NCI-H2107 (cell line): ENCODE results near the gene BMPR1B.
"Not testable (repeated sequence)": the region's sequence is repeated elsewhere in the genome, so short reads cannot be mapped to it uniquely, and the experiment has no call there.

ENCODE experiments used
- DNase-seq: peaks from one replicate; lab custom pipeline; 2025; lab: John Stamatoyannopoulos, UW

The BMPR1B gene

DNA sequence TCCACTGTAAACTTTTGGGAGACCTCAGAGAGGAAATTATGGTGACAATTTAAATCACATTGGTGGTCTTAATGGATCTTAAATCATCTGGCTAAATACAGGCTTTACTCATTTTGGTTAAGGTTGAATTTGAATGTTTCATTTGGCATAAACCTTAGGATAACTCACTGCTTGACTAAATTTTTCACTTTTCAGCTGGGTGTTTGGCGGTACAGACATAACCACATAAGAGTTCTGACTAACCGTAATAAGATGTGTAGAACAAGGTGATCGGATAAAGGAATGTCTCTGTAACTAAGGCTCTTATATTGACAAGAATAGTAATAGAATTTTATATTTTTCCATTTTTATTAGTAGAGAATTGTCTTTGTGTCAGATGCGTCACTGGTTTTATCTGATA, 281.0 kb downstream of the BMPR1B start:
- no peak for DNase-seq

DNA sequence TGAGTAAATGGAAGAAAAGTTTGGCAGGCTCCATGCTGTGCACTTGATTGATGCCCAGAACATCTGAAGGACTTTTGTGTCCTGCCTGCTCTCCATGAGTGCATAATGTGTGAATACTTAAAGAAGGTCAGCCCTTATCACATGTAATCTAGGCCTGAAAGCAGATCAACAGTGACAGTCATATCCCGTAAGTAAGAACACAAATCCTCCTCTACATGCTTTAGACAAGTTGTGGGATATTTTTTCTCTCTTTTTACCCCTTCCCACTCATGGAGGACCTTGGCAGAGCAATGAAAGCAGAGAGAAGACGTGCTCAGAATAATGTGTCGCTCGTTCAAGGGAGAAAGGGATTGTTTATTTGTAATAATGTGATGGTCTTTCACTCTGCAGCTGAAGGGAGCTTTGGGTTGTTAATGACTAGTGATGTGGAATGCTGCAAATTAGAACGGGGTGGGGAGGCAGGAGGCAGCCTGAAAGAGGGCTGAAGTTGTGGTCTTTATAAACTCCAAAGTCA, 286.6 kb downstream of the BMPR1B start:
- no peak for DNase-seq

DNA sequence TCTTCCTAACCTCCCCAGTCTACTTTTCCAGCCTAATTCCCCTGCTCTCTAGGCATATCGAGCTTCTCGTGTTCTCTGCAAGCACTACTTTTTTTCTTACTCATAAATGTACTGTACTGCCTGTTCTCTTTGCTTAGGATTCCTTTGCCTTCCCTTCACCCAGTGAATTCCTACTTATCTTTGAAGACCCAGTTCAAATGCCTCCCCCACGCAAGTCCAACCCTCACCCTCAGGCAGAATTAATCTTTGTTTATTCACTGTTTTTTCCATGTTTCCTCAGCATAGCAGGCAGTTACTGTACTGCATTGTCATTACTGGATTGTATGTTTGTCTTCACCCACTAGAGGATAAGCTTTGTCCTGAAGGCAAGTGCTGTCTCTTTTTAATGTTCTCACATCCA, 287.7 kb downstream of the BMPR1B start:
- DNase-seq, result no peak

DNA sequence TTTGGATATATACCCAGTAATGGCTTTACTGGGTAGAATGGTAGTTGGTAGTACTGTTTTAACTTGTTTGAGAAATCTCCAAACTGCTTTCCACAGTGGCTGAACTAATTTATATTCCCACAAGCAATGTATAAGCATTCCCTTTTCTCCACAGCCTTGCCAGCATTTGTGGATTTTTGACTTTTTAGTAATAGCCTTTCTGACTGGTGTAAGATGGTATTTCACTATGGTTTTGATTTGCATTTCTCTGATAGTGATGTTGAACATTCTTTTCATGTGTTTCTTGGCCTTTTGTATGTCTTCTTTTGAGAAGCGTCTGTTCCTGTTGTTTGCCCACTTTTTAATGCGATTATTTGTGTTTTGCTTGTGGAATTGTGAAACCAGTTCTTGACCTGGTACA, 290.5 kb downstream of the BMPR1B start:
- DNase-seq, result no peak

DNA sequence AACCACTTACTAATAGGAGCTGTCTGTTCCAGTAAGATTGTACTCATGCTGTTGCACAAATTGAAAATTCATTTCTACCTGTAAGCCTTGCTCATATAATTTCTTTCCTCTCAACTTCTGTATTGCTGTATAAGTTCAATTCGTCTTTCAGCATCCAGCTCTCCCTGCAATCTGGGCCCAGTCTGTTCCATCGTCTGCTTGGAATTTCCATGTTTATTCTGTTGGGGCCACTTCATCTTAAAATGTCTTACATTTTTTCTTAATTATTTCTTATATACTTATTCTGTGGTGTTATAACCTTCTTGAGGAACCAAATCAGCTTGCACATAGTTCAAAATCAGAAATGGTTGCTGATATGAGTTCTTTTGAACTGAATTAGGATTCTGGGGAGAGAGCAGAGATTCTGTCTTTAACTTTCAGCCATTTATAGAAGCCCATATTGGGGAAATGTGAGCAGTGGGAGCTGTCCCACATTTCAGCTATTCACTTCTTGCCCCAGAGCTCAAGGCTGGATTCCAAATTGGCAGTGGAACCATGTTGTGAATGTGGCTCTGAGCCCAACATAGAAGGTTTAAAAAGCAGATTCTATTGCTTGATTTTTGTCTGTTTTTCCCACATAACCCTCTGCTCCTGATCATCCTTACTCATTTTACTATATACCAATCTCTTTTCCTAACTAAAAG, 291.9 kb downstream of the BMPR1B start:
- no peak for DNase-seq

DNA sequence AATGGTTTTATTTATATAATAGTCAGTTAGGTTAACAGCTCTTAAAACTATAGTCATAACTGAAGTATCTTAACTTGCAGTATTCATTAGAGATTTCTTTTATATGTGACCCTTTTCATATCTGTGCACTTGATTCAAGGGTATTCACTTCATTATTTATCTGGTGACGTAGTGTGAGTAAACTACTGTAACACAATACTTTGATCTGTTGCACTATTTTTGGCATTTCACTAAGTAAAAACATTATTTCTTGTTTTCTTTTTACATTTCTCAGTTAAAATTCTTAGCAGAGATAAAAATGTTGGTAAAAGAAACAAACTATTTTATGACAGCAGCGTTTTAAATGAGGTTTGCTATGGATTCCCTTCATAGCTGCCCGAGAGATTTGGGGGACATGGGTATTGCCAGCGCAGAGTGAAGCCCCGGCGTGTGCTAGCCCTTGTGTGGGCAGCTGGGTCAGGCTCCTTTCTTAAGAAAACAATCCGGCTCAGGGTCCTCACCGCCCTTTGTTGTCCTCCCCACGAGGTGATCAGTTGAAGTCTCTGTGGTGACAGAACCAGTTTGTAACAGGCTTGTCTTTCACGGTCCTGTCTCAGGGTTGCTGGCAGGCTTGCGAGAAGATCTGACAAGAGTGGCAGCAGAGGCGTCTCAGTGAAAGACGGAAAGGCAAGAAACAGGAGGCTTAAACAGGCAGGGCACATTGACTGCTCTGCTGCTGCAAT, 293.4 kb downstream of the BMPR1B start:
- no peak for DNase-seq

DNA sequence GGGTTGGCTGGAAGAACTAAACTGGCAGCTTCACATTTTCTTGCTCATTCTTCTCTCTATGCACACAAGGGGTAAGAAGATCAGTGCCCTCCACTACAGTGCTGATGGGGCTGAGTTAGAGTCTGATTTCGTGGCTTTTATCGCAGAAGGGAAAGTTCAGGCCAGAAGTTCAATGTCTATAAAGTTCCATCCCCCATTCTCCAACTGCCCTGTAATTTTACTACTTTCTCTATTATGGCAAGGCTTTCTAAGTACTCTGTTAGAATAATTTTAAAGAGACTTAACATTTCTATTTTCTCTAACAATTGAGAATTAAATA, 293.9 kb downstream of the BMPR1B start:
- DNase-seq, result no peak

DNA sequence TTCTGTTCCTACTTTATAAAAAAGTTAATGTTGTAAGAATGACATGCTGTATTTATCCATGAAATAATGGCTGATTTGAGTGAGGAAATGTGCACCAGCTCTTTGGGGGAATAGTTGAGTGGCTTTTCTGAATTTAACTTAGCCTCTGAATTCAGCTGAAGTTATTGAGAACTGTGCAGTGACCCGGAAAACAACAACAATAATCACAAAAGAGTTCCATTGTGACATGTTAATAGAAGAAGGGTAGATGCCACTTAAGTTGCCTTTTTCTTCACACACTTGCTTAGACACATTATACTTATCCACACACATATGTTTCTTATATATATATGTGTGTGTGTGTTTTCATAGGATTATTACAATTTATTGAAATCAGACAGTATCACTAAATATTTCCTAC, 301.2 kb downstream of the BMPR1B start:
- no peak for DNase-seq

DNA sequence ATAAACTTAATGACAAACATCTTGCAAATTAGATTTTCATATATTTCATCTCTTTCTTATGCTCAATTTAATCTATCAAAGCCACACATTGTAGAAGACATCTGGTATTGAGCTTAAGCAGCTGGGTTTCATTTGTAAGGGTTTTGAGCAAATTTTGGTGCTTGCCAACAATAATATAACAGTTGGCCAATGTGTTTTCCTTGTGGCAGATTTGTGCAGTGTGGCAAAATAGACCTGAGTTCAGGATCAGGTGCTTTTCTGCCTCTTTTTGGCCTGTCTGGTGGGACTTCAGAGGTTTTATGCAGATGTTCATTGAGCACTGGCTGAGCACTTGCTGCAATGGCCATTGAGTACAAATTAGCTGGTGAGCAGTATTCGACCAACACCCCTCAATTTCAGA, 301.9 kb downstream of the BMPR1B start:
- DNase-seq, result no peak

DNA sequence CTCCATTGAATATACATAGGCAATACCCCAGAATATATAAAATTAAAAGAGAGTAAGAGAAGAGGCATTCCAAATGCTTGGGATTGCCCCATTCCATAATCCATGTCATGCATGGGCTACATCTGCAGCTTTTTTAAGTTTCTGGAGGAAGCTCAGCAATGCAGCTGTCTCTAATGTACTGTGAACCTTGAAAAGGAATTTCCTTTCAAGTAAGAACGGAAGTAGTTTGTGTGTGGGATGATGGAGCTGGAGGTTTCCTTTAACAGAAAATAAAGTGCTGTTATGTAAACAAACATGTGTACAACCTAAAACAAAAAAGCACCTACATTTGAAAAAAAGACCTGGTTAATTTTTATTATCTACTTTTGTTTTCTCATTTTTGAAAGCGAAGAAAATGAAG, 303.5 kb downstream of the BMPR1B start:
- DNase-seq, result no peak

DNA sequence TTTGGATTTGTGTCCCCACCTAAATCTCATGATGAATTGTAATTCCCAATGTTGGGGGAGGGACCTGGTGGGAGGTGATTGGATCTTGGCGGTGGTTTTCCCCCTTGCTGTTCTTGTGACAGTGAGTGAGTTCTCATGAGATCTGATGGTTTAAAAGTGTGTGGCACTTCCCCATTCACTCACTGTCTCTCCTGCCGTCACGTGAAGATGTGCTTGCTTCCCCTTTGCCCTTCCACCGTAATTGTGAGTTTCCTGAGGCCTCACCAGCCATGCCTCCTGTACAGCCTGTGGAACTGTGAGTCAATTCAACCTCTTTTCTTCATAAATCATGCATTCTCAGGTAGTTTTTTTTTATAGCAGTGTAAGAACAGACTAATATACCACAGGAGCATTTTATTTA, 304.0 kb downstream of the BMPR1B start:
- DNase-seq, result not testable (repeated sequence)

DNA sequence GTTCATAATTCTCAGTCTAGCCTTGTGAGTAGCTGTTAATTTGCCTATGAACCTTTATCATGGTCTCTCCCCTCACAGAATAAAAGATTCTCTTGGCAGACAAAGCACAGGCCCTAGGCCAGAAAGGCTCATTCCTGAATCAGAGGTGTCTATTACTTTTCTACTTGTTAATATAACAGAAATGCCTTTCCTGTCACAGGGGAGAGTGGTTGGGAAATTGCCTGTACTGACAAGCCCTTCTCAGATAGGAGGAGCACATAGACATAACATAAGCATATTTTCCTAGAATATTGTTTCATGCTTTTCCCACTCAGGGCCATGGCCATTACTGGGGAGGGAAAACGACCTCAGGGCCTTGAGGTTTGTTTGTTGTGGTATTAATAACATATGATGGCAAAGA, 308.3 kb downstream of the BMPR1B start:
- no peak for DNase-seq

DNA sequence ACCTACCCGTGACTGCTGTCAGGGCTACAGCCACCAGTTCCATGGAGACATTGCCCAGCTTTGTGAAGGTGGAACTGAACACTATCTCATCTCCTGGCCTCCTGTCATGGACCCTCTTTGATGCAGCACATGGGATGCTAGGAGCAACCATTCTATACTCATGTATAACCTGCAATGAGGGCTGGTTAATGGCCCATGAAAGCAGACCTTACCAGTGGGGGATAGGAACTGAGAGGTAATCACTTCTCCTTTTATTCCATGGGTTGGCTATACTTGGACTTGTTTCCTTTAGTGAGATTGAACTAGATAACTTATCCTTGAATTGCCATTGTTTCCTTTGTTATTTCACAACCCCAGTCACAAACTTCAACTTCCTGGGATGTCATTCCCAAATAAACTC, 310.6 kb downstream of the BMPR1B start:
- no peak for DNase-seq

DNA sequence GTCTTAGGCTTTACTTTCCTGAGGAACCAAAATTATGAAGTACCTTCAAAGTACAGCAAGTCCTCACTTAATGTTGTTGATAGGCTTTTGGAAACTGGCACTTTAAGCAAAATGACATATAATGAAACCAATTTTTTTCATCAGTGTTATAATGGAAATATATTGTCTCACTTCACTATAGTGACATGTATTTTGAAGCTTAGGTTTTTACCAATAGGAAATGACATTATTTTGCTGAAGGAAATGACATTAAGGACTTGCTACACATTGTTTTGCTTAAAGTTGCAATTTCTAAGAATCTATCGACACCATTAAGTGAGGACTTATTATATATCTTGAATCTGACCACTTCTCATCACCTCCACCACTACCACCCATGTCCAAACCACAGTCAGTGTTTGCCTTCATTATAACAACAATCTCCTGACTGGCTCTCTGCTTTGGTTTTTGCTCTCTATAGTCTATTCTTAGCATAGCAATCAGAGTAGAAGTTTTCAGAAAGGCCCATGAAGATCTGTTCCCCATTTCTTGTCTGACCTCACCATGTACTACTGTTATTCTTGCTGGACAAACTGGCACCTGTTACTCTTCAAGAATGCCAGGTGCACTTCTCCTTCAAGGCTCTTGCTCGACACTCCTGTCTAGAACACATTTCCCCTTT, 311.2 kb downstream of the BMPR1B start:
- no peak for DNase-seq

DNA sequence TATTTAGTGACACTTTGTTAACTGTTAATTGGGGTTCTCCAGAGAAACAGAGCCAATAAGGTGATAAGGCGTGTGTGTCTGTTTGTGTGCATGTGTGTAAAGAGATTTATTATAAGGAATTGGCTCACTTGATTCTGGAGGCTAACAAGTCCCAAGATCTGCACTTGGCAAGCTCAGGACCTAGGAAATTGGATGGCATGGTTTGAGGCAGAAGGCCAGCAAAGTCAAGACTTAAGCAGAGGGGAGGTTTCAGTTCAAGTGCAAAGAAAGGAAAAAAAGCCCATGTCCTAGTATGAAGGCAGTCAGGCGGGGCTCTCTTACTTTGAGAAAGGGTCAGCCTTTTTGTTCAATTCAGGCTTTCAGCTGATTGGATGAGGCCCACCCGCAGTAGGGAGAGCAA, 314.1 kb downstream of the BMPR1B start:
- no peak for DNase-seq

DNA sequence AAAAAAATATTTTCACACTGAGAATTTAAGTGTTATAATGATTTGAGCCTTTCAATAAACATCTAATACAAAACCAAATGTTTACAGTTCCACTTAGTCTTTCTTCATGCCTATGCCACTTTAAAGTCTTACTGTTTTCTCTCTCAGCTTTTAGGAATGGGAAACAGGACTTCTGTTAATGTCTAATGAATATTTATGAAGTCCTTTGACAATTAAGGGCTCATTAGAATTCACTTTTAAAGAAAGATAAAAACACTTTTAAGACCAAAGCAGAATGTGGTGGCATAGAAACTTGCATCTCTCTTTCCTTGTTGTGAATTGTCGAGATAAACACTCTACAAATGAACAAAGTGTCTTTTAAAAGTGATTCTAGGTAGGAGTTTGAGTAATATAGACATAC, 315.9 kb downstream of the BMPR1B start:
- DNase-seq, result no peak

DNA sequence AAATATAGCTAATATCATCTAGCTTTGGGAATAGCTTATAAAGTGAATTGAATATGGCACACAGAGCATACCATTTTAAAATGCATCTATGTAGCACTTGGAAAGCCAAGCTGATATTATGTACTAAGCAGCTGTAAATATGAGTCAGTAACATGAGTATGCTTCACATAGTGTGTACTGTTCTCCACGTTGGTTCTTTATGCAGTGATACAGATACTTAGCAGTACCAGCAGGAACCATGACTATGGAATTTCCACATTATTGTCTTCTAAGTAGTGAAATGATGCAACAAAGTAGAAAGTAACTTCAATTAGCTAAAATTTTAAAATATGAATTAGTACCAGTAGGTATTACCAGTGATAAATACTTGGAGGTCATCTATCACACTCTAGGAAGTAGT, 320.1 kb downstream of the BMPR1B start:
- no peak for DNase-seq

DNA sequence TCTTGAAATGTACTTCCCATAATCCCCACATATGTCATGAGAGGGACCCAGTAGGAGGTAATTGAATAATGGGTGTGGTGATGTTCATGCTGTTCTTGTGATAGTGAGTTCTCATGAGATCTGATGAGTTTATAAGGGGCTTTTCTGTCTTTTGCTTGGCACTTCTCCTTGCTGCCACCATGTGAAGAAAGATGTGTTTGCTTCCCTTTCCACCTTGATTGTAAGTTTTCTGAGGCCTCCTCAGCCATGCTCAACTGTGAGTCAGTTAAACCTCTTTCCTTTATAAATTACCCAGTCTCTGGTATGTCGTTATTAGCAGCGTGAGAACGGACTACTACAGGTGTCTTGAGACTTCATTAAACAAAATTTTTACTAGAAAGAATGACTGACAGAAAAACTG, 323.2 kb downstream of the BMPR1B start:
- DNase-seq, result no peak

DNA sequence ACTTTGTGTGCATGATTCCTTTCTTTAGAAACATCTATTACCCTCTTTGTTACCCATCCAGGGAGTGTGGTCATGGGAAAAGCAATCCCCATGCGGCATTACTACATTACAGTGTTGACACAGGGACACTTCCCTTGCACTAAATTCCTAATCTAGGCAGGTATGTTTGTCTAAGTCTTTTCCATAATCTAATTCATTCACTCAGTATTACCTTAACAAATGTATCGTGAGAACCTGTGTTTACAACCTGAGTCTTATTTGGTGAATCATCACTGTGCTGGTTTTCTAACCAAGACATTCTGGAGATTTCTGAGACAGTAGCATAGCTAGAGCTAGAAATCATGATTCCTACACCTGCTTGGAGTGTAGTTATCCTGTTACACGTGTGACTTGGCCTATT, 326.8 kb downstream of the BMPR1B start:
- no peak for DNase-seq

DNA sequence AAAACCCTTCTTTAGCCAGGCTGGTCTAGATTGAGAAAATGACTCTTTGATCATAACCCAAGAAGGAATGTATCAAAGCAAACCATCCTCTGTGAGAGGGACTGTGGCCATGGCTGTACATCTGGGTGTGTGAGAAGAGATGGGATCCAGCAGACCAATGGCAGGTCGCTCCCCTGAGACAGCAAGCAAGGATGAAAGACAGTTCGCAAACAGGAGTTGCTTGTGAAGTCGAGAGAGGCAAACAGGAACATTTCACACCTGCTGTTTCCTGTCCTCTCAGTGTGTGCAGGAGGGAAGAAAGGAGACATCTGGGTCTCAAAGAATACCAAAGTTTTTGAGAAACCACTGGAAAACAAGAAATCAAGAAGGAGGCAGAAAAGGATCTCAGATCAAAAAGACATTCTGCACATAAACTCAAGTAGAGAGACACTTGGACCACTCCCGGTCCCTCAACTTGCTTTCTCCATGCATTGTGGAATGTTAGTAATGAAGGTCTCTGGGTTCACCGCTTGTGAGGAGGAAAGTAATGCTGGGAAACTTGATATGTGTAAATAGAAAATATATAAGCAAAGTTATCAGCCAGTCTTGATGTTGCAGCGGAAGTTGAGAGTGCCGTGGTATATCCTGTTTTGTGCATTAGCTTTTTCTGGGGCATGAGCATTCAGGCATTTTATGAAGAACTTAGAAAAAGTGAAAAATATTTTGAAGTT, 327.5 kb downstream of the BMPR1B start:
- no peak for DNase-seq

DNA sequence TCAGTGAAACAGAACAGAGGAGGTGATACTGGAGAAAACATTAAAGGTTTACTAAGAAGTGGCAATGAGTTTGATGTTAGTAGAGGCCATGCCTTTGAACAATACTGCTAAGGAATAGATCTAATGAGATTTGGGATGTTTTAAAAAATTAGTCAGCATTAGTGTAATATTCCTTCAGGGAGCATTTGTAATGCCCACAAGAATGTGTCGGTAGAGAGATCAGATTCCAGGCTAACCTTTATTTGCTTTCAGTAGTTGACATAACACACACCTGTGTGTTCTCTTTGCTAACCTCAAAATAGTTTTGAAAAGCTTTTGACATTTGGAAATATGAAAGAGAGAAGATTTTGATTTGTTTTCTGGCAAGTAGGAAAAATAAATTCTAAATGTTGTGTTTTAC, 328.8 kb downstream of the BMPR1B start:
- no peak for DNase-seq

DNA sequence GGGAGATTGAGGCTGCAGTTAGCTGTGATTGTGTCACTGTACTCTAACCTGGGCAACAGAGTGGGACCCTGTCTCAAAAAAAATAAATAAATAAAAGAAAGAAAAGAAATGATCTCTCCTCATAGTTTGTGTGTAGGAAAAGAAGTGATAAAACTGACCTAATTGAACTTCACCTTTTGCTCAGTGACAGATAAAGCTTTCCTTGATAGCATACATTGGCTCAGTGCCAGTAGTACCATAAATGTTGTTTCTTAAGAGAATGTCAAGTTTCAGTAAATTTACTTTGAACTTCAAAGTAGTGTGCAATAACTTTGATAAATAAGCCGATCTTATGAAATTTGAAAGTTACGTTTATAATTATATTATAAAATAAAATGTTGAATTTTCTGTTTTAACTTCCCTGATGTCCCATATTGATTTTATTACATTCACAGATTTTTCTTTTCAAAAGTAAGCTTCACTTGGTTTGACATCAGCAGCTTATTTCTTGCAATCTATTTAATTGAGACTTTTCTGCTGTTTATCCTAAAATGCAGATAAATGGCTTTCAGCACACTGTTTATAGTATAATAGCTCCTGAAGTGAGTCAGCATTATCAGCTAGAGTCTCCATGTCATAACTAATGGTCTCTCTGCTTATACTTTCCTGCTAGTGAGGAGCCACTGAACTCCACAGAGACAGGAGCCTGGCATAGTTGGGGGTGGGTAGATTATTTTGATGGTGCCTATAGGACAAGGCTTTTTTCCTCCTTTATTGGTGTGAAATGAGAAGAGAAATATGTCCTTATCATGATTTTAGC, 330.1 kb downstream of the BMPR1B start:
- DNase-seq, result no peak
